ENCODE measurements around the gene FAM110A. TPM values are rescaled to one million over a fixed set of nuclear protein-coding genes. Genes with fewer than 3 reads are reported as not detected.

The FAM110A gene
- total RNA-seq, 1 experiment from 2014 or later: 11.7 TPM

GRCh38 chr20:887137-887536 lies 53.6 kb downstream of the FAM110A start:
- DNase-seq (ENCODE audit: low spot score): no peak
- intact Hi-C loops (cut with micrococcal nuclease; ENCODE audit: unreplicated experiment): no loop called here
- Histone ChIP-seq H3K27me3 (replicated peaks; ENCODE audit: insufficient read depth, low read depth, low read length, poor library complexity) (no peaks in the 10 kb centered on the region), H3K9me3 (ENCODE audit: low read depth, low read length, poor library complexity, severe bottlenecking) (no peaks in the 10 kb centered on the region), H3K4me3 (ENCODE audit: low read depth, low read length, poor library complexity, severe bottlenecking) (no peak overlapping the region), H3K4me1 (ENCODE audit: insufficient read depth, low read length, poor library complexity, severe bottlenecking) (peaks cover 16% of the 10 kb centered on the region), H3K36me3 (ENCODE audit: insufficient read depth, low read length, poor library complexity, severe bottlenecking) (no peaks in the 10 kb centered on the region), H3K27ac (ENCODE audit: low read depth, low read length, poor library complexity, severe bottlenecking) (no peak overlapping the region)
- TF ChIP-seq CTCF (conservative IDR thresholded peaks at IDR 0.05; ENCODE audit: low read depth, low read length) (no peak), EZH2 (IDR thresholded peaks at IDR 0.05; ENCODE audit: borderline replicate concordance, low read depth, low read length, poor library complexity, severe bottlenecking) (no peak)
- no TSS peak for BruUV-seq (replicated peaks)
- POLR2A ChIA-PET (ENCODE audit: low non-redundant PET): no interaction called here
- CTCF ChIA-PET: no interaction called here

- Histone ChIP-seq H3K9me3 (ENCODE audit: low read depth, low read length, poor library complexity, severe bottlenecking) (no peaks in the 10 kb centered on the region), H3K27me3 (replicated peaks; ENCODE audit: insufficient read depth, low read depth, low read length, poor library complexity) (no peaks in the 10 kb centered on the region), H3K27ac (ENCODE audit: low read depth, low read length, poor library complexity, severe bottlenecking) (no peak overlapping the region), H3K4me3 (ENCODE audit: low read depth, low read length, poor library complexity, severe bottlenecking) (no peak overlapping the region), H3K4me1 (ENCODE audit: insufficient read depth, low read length, poor library complexity, severe bottlenecking) (peaks cover 16% of the 10 kb centered on the region), H3K36me3 (ENCODE audit: insufficient read depth, low read length, poor library complexity, severe bottlenecking) (no peaks in the 10 kb centered on the region)
- intact Hi-C loops (cut with micrococcal nuclease; ENCODE audit: unreplicated experiment): no loop called here
- BruUV-seq (replicated peaks): no TSS peak
- ChIA-PET POLR2A (ENCODE audit: low non-redundant PET) (no interaction called here), CTCF (no interaction called here)
- TF ChIP-seq EZH2 (IDR thresholded peaks at IDR 0.05; ENCODE audit: borderline replicate concordance, low read depth, low read length, poor library complexity, severe bottlenecking): no peak
- no peak for TF ChIP-seq CTCF (conservative IDR thresholded peaks at IDR 0.05; ENCODE audit: low read depth, low read length)
- no peak for DNase-seq (ENCODE audit: low spot score)
Measured at GRCh38 chr20:888057-888456, 54.5 kb downstream of the FAM110A start.

- no peak for TF ChIP-seq CTCF (conservative IDR thresholded peaks at IDR 0.05; ENCODE audit: low read depth, low read length)
- TF ChIP-seq EZH2 (IDR thresholded peaks at IDR 0.05; ENCODE audit: borderline replicate concordance, low read depth, low read length, poor library complexity, severe bottlenecking): no peak
- BruUV-seq (replicated peaks): no TSS peak
- ChIA-PET POLR2A (ENCODE audit: low non-redundant PET) (no interaction called here), CTCF (no interaction called here)
- Histone ChIP-seq H3K9me3 (ENCODE audit: low read depth, low read length, poor library complexity, severe bottlenecking) (no peaks in the 10 kb centered on the region), H3K4me1 (ENCODE audit: insufficient read depth, low read length, poor library complexity, severe bottlenecking) (peaks cover 16% of the 10 kb centered on the region), H3K27ac (ENCODE audit: low read depth, low read length, poor library complexity, severe bottlenecking) (no peak overlapping the region), H3K27me3 (replicated peaks; ENCODE audit: insufficient read depth, low read depth, low read length, poor library complexity) (no peaks in the 10 kb centered on the region), H3K36me3 (ENCODE audit: insufficient read depth, low read length, poor library complexity, severe bottlenecking) (no peaks in the 10 kb centered on the region), H3K4me3 (ENCODE audit: low read depth, low read length, poor library complexity, severe bottlenecking) (no peak overlapping the region)
- intact Hi-C loops (cut with micrococcal nuclease; ENCODE audit: unreplicated experiment): no loop called here
- DNase-seq (ENCODE audit: low spot score): no peak
Measured at GRCh38 chr20:889106-889505, 55.6 kb downstream of the FAM110A start.

Measured in A673 (cell line).